BLaER1 (cell line): ENCODE data around the gene PDE7B.

Source experiments
- H3K27ac ChIP-seq: shearing (Covaris generic); formaldehyde crosslinking; 2 replicates; pipeline ENCODE4 v1.8.1; 2022
- H3K27me3 ChIP-seq: shearing (Covaris generic); formaldehyde crosslinking; 2 replicates; pipeline ENCODE4 v1.8.1; 2022
- H3K36me3 ChIP-seq: shearing (Covaris generic); formaldehyde crosslinking; 2 replicates; pipeline ENCODE4 v1.8.1; 2022
- H3K4me1 ChIP-seq: shearing (Covaris generic); formaldehyde crosslinking; 2 replicates; pipeline ENCODE4 v1.8.1; 2022
- H3K4me2 ChIP-seq: shearing (Covaris generic); formaldehyde crosslinking; 2 replicates; pipeline ENCODE4 v1.8.1; 2022
- H3K4me3 ChIP-seq: shearing (Covaris generic); formaldehyde crosslinking; 2 replicates; pipeline ENCODE4 v1.8.1; 2022
- H3K9ac ChIP-seq: shearing (Covaris generic); formaldehyde crosslinking; 2 replicates; pipeline ENCODE4 v1.8.1; 2022
- H3K9me3 ChIP-seq: shearing (Covaris generic); formaldehyde crosslinking; 2 replicates; pipeline ENCODE4 v1.8.1; 2022
- H4K20me1 ChIP-seq: shearing (Covaris generic); formaldehyde crosslinking; 2 replicates; pipeline ENCODE4 v1.8.1; 2022
- Cebpa-rat ChIP-seq: shearing (Covaris generic); IDR thresholded peaks from 2 replicates; pipeline ENCODE4 v1.8.1; 2022

Gene PDE7B

GRCh38 chr6:136033416-136033815, 181.9 kb downstream of the PDE7B start:
- H4K20me1 ChIP-seq, result no peaks in the 10 kb centered on the region
- no peaks in the 10 kb centered on the region for H3K9me3 ChIP-seq
- H3K27ac ChIP-seq, result no peak overlapping the region
- no peak for TF ChIP-seq Cebpa-rat
- H3K36me3 ChIP-seq, result no peaks in the 10 kb centered on the region
- no peaks in the 10 kb centered on the region for H3K27me3 ChIP-seq
- H3K4me2 ChIP-seq, result no peak overlapping the region
- H3K4me3 ChIP-seq, result no peak overlapping the region
- H3K9ac ChIP-seq, result no peak overlapping the region
- peaks cover 4% of the 10 kb centered on the region; the same call in 1 of the 2 replicates for H3K4me1 ChIP-seq

- Histone ChIP-seq H3K36me3 (no peaks in the 10 kb centered on the region), H3K9ac (no peak overlapping the region), H3K4me3 (no peak overlapping the region), H3K9me3 (no peaks in the 10 kb centered on the region), H4K20me1 (no peaks in the 10 kb centered on the region), H3K27ac (no peak overlapping the region), H3K4me2 (no peak overlapping the region), H3K27me3 (no peaks in the 10 kb centered on the region), H3K4me1 (peaks cover 4% of the 10 kb centered on the region; the same call in 1 of the 2 replicates)
- no peak for TF ChIP-seq Cebpa-rat
Measured at GRCh38 chr6:136034422-136034821, 182.9 kb downstream of the PDE7B start.

GRCh38 chr6:136035378-136036070, 184.0 kb downstream of the PDE7B start:
- Histone ChIP-seq H3K4me2 (peak overlapping the region; percentile 29; the same call in 1 of the 2 replicates), H3K27ac (no peak overlapping the region), H3K4me3 (no peak overlapping the region)

GRCh38 chr6:136036071-136036380, 184.5 kb downstream of the PDE7B start:
- H3K27me3 ChIP-seq, result no peaks in the 10 kb centered on the region
- H3K27ac ChIP-seq, result no peak overlapping the region
- no peaks in the 10 kb centered on the region for H3K36me3 ChIP-seq
- H3K4me1 ChIP-seq, result peaks cover 4% of the 10 kb centered on the region; the same call in 1 of the 2 replicates
- H3K9ac ChIP-seq, result no peak overlapping the region
- no peaks in the 10 kb centered on the region for H4K20me1 ChIP-seq
- H3K4me2 ChIP-seq, result no peak overlapping the region
- TF ChIP-seq Cebpa-rat, result no peak
- no peak overlapping the region for H3K4me3 ChIP-seq
- no peaks in the 10 kb centered on the region for H3K9me3 ChIP-seq

More at GRCh38 chr6:136035378-136036070, 184.0 kb downstream of the PDE7B start:
- TF ChIP-seq Cebpa-rat, result no peak
- Histone ChIP-seq H3K9ac (no peak overlapping the region), H3K27me3 (no peaks in the 10 kb centered on the region), H3K9me3 (no peaks in the 10 kb centered on the region), H4K20me1 (no peaks in the 10 kb centered on the region), H3K36me3 (no peaks in the 10 kb centered on the region), H3K4me1 (peaks cover 4% of the 10 kb centered on the region; the same call in 1 of the 2 replicates)

- H3K4me2 ChIP-seq, result no peak overlapping the region
- H3K9me3 ChIP-seq, result no peaks in the 10 kb centered on the region
- no peaks in the 10 kb centered on the region for H4K20me1 ChIP-seq
- H3K27ac ChIP-seq, result no peak overlapping the region
- TF ChIP-seq Cebpa-rat, result no peak
- no peak overlapping the region for H3K4me3 ChIP-seq
- H3K4me1 ChIP-seq, result peaks cover 4% of the 10 kb centered on the region; the same call in 1 of the 2 replicates
- no peaks in the 10 kb centered on the region for H3K36me3 ChIP-seq
- H3K9ac ChIP-seq, result no peak overlapping the region
- no peaks in the 10 kb centered on the region for H3K27me3 ChIP-seq
Measured at GRCh38 chr6:136036601-136037000, 185.1 kb downstream of the PDE7B start.

- H3K36me3 ChIP-seq, result no peaks in the 10 kb centered on the region
- no peak for TF ChIP-seq Cebpa-rat
- H3K27ac ChIP-seq, result no peak overlapping the region
- H3K27me3 ChIP-seq, result no peaks in the 10 kb centered on the region
- peaks cover 4% of the 10 kb centered on the region; the same call in 1 of the 2 replicates for H3K4me1 ChIP-seq
- H3K4me2 ChIP-seq, result no peak overlapping the region
- no peaks in the 10 kb centered on the region for H3K9me3 ChIP-seq
- no peak overlapping the region for H3K9ac ChIP-seq
- no peaks in the 10 kb centered on the region for H4K20me1 ChIP-seq
- H3K4me3 ChIP-seq, result no peak overlapping the region
Measured at GRCh38 chr6:136037242-136037875, 185.9 kb downstream of the PDE7B start.

- H3K9ac ChIP-seq, result no peak overlapping the region
- H3K27ac ChIP-seq, result no peak overlapping the region
- no peak for TF ChIP-seq Cebpa-rat
Measured at GRCh38 chr6:136037876-136038460, 186.5 kb downstream of the PDE7B start.

GRCh38 chr6:136038531-136038930, 187.0 kb downstream of the PDE7B start:
- no peak overlapping the region for H3K9ac ChIP-seq
- TF ChIP-seq Cebpa-rat, result no peak
- no peaks in the 10 kb centered on the region for H3K36me3 ChIP-seq
- no peaks in the 10 kb centered on the region for H4K20me1 ChIP-seq
- H3K4me2 ChIP-seq, result no peak overlapping the region
- H3K27me3 ChIP-seq, result no peaks in the 10 kb centered on the region
- H3K9me3 ChIP-seq, result no peaks in the 10 kb centered on the region
- H3K4me1 ChIP-seq, result peaks cover 4% of the 10 kb centered on the region; the same call in 1 of the 2 replicates
- no peak overlapping the region for H3K4me3 ChIP-seq
- H3K27ac ChIP-seq, result no peak overlapping the region

More at GRCh38 chr6:136037876-136038460, 186.5 kb downstream of the PDE7B start:
- H3K27me3 ChIP-seq, result no peaks in the 10 kb centered on the region
- H3K36me3 ChIP-seq, result no peaks in the 10 kb centered on the region
- no peak overlapping the region for H3K4me3 ChIP-seq
- H3K4me1 ChIP-seq, result peaks cover 4% of the 10 kb centered on the region; the same call in 1 of the 2 replicates
- H4K20me1 ChIP-seq, result no peaks in the 10 kb centered on the region
- no peak overlapping the region for H3K4me2 ChIP-seq
- H3K9me3 ChIP-seq, result no peaks in the 10 kb centered on the region

- H3K27ac ChIP-seq, result no peak overlapping the region
- H3K9me3 ChIP-seq, result no peaks in the 10 kb centered on the region
- H3K9ac ChIP-seq, result no peak overlapping the region
- H3K4me3 ChIP-seq, result no peak overlapping the region
- no peak overlapping the region for H3K4me2 ChIP-seq
- no peak for TF ChIP-seq Cebpa-rat
- H3K4me1 ChIP-seq, result peaks cover 4% of the 10 kb centered on the region; the same call in 1 of the 2 replicates
- H3K36me3 ChIP-seq, result no peaks in the 10 kb centered on the region
- H4K20me1 ChIP-seq, result no peaks in the 10 kb centered on the region
- H3K27me3 ChIP-seq, result no peaks in the 10 kb centered on the region
Measured at GRCh38 chr6:136039185-136039584, 187.7 kb downstream of the PDE7B start.

- Histone ChIP-seq H3K27ac (peak overlapping the region; percentile 47; the same call in 1 of the 2 replicates), H3K36me3 (no peaks in the 10 kb centered on the region), H3K4me2 (peak overlapping the region; percentile 51), H3K9me3 (no peaks in the 10 kb centered on the region), H3K4me1 (peaks cover 23% of the 10 kb centered on the region), H3K9ac (no peak overlapping the region), H3K4me3 (no peak overlapping the region), H4K20me1 (no peaks in the 10 kb centered on the region), H3K27me3 (no peaks in the 10 kb centered on the region)
- no peak for TF ChIP-seq Cebpa-rat
Measured at GRCh38 chr6:136050475-136050874, 199.0 kb downstream of the PDE7B start.
